Suprapubic skin (tissue), 4 donors: Measurements from ENCODE around the gene MMAA.

Experiments
- CTCF ChIP-seq, 2 donors: fragments of 200-600 bp in 1 of 2; fragments of 450-650 bp in 1 of 2; sonication (generic) in 1 of 2; IDR thresholded peaks; one replicate each; pipeline ENCODE4 v1.5.1; 2016 to 2019; ENCODE audit warnings: antibody characterized with exemption in 2 of 2, mild to moderate bottlenecking in 1 of 2, moderate library complexity in 1 of 2
- EP300 ChIP-seq: sonication (generic); formaldehyde crosslinking; IDR thresholded peaks from one replicate; pipeline ENCODE4 v1.6.1; 2017; ENCODE audit warnings: antibody characterized with exemption
- POLR2A ChIP-seq, 2 donors: fragments of 450-650 bp; IDR thresholded peaks; one replicate each; pipeline ENCODE4 v1.6.1; 2017; ENCODE audit warnings: antibody characterized with exemption in 2 of 2, mild to moderate bottlenecking in 2 of 2, moderate library complexity in 2 of 2
- POLR2AphosphoS5 ChIP-seq, 3 donors: sonication (generic); formaldehyde crosslinking; IDR thresholded peaks; one replicate each; pipeline ENCODE4 v1.6.1; 2017; ENCODE audit warnings: antibody characterized with exemption in 3 of 3

- no peak for TF ChIP-seq CTCF (IDR thresholded peaks at IDR 0.05)
- no peak for TF ChIP-seq POLR2A (IDR thresholded peaks at IDR 0.05)
- TF ChIP-seq POLR2AphosphoS5 (IDR thresholded peaks at IDR 0.05): no peak
- TF ChIP-seq EP300: no peak
These were observed 78.1 kb downstream of the MMAA start for GRCh38 chr4:145697332-145697731.
